Adipocyte (in vitro differentiated cells): Measurements from ENCODE around the gene MAST4.

Experiments
- DNase-seq: peaks from one replicate; pipeline ENCODE4 v3.0.0-alpha.2; 2015; ENCODE audit warnings: low read depth
- H3K27me3 ChIP-seq: replicated peaks from 2 replicates; pipeline ENCODE4 v1.7.0; 2013; ENCODE audit warnings: mild to moderate bottlenecking, low read length, moderate library complexity; ENCODE audit not compliant: control insufficient read depth, insufficient read depth
- H3K36me3 ChIP-seq: 2 replicates; pipeline ENCODE4 v1.7.0; 2013; ENCODE audit warnings: low read length, mild to moderate bottlenecking, moderate library complexity; ENCODE audit not compliant: control insufficient read depth, insufficient read depth, severe bottlenecking
- H3K4me1 ChIP-seq: 2 replicates; pipeline ENCODE4 v1.7.0; 2013; ENCODE audit warnings: mild to moderate bottlenecking, low read length, moderate library complexity; ENCODE audit not compliant: control insufficient read depth, insufficient read depth
- H3K4me3 ChIP-seq: 2 replicates; pipeline ENCODE4 v1.7.0; 2013; ENCODE audit warnings: mild to moderate bottlenecking, low read length, moderate library complexity
- H3K9ac ChIP-seq: 2 replicates; pipeline ENCODE4 v1.7.0; 2013; ENCODE audit warnings: mild to moderate bottlenecking, low read length, moderate library complexity
- H3K9me3 ChIP-seq: 2 replicates; pipeline ENCODE4 v1.7.0; 2013; ENCODE audit warnings: mild to moderate bottlenecking, low read length, moderate library complexity; ENCODE audit not compliant: control insufficient read depth

MAST4 gene

GRCh38 chr5:67085616-67086015 lies 489.4 kb downstream of the MAST4 start:
- Histone ChIP-seq H3K4me1 (peaks cover 31% of the 10 kb centered on the region), H3K9me3 (no peaks in the 10 kb centered on the region), H3K36me3 (no peaks in the 10 kb centered on the region), H3K27me3 (no peaks in the 10 kb centered on the region), H3K4me3 (no peak overlapping the region), H3K9ac (no peak overlapping the region)
- DNase-seq = no peak

- no peaks in the 10 kb centered on the region for H3K27me3 ChIP-seq
- DNase-seq = peak; percentile 47
Measured at GRCh38 chr5:67089200-67089725, 493.1 kb downstream of the MAST4 start.

GRCh38 chr5:67090040-67090439 lies 493.8 kb downstream of the MAST4 start:
- no peaks in the 10 kb centered on the region for H3K9me3 ChIP-seq
- H3K36me3 ChIP-seq = peaks cover 2% of the 10 kb centered on the region
- H3K27me3 ChIP-seq = no peaks in the 10 kb centered on the region
- no peak overlapping the region for H3K9ac ChIP-seq
- H3K4me3 ChIP-seq = no peak overlapping the region
- H3K4me1 ChIP-seq = peaks cover 48% of the 10 kb centered on the region
- no peak for DNase-seq

More at GRCh38 chr5:67089200-67089725, 493.1 kb downstream of the MAST4 start:
- peak overlapping the region; percentile 14 for H3K9ac ChIP-seq
- peaks cover 41% of the 10 kb centered on the region for H3K4me1 ChIP-seq
- peak overlapping the region; percentile 1 for H3K4me3 ChIP-seq
- peaks cover 2% of the 10 kb centered on the region for H3K36me3 ChIP-seq
- H3K9me3 ChIP-seq = no peaks in the 10 kb centered on the region

GRCh38 chr5:67090593-67090992 lies 494.4 kb downstream of the MAST4 start:
- Histone ChIP-seq H3K4me1 (peaks cover 50% of the 10 kb centered on the region), H3K36me3 (peaks cover 2% of the 10 kb centered on the region), H3K4me3 (no peak overlapping the region), H3K9ac (no peak overlapping the region), H3K27me3 (no peaks in the 10 kb centered on the region), H3K9me3 (no peaks in the 10 kb centered on the region)
- DNase-seq = no peak

- Histone ChIP-seq H3K36me3 (peaks cover 2% of the 10 kb centered on the region), H3K9me3 (no peaks in the 10 kb centered on the region), H3K4me3 (peak overlapping the region; percentile 13), H3K9ac (peak overlapping the region; percentile 76), H3K4me1 (peaks cover 67% of the 10 kb centered on the region), H3K27me3 (no peaks in the 10 kb centered on the region)
- DNase-seq = no peak
Measured at GRCh38 chr5:67092535-67092934, 496.3 kb downstream of the MAST4 start.

GRCh38 chr5:67093279-67093678 lies 497.1 kb downstream of the MAST4 start:
- no peak for DNase-seq
- Histone ChIP-seq H3K27me3 (no peaks in the 10 kb centered on the region), H3K9me3 (no peaks in the 10 kb centered on the region), H3K9ac (peak overlapping the region; percentile 76), H3K4me3 (no peak overlapping the region), H3K4me1 (peaks cover 68% of the 10 kb centered on the region), H3K36me3 (peaks cover 2% of the 10 kb centered on the region)

- H3K9ac ChIP-seq = peak overlapping the region; percentile 76
- H3K9me3 ChIP-seq = no peaks in the 10 kb centered on the region
- H3K4me1 ChIP-seq = peaks cover 62% of the 10 kb centered on the region
- no peaks in the 10 kb centered on the region for H3K27me3 ChIP-seq
- DNase-seq = peak; percentile 82
- peaks cover 2% of the 10 kb centered on the region for H3K36me3 ChIP-seq
- H3K4me3 ChIP-seq = peak overlapping the region; percentile 75
Measured at GRCh38 chr5:67094476-67095300, 498.5 kb downstream of the MAST4 start.

- Histone ChIP-seq H3K4me3 (peak overlapping the region; percentile 75), H3K4me1 (peaks cover 61% of the 10 kb centered on the region), H3K9me3 (no peaks in the 10 kb centered on the region), H3K9ac (peak overlapping the region; percentile 76), H3K36me3 (peaks cover 6% of the 10 kb centered on the region), H3K27me3 (no peaks in the 10 kb centered on the region)
- peak; percentile 52 for DNase-seq
Measured at GRCh38 chr5:67095346-67096171, 499.4 kb downstream of the MAST4 start.

GRCh38 chr5:67098656-67099055 lies 502.5 kb downstream of the MAST4 start:
- Histone ChIP-seq H3K27me3 (no peaks in the 10 kb centered on the region), H3K36me3 (peaks cover 34% of the 10 kb centered on the region), H3K4me3 (no peak overlapping the region), H3K4me1 (peaks cover 43% of the 10 kb centered on the region), H3K9me3 (no peaks in the 10 kb centered on the region), H3K9ac (no peak overlapping the region)
- no peak for DNase-seq

- Histone ChIP-seq H3K9ac (no peak overlapping the region), H3K27me3 (no peaks in the 10 kb centered on the region), H3K9me3 (no peaks in the 10 kb centered on the region), H3K36me3 (peaks cover 51% of the 10 kb centered on the region), H3K4me3 (no peak overlapping the region), H3K4me1 (peaks cover 27% of the 10 kb centered on the region)
- DNase-seq = no peak
Measured at GRCh38 chr5:67100301-67100700, 504.1 kb downstream of the MAST4 start.

GRCh38 chr5:67102708-67103107 lies 506.5 kb downstream of the MAST4 start:
- peaks cover 68% of the 10 kb centered on the region for H3K36me3 ChIP-seq
- H3K4me3 ChIP-seq = no peak overlapping the region
- no peak overlapping the region for H3K9ac ChIP-seq
- no peak for DNase-seq
- H3K4me1 ChIP-seq = peaks cover 17% of the 10 kb centered on the region
- H3K9me3 ChIP-seq = no peaks in the 10 kb centered on the region
- H3K27me3 ChIP-seq = no peaks in the 10 kb centered on the region
